ENCODE results near the gene PCF11. TPM values are rescaled to one million over a fixed set of nuclear protein-coding genes. Genes with fewer than 3 reads are reported as not detected.
"Not testable (repeated sequence)": the region's sequence is repeated elsewhere in the genome, so short reads cannot be mapped to it uniquely, and the experiment has no call there.

PCF11 gene
- total RNA-seq, 8 experiments from 2014 or later, result 35.2 to 101 (median 50.6) TPM

DNA sequence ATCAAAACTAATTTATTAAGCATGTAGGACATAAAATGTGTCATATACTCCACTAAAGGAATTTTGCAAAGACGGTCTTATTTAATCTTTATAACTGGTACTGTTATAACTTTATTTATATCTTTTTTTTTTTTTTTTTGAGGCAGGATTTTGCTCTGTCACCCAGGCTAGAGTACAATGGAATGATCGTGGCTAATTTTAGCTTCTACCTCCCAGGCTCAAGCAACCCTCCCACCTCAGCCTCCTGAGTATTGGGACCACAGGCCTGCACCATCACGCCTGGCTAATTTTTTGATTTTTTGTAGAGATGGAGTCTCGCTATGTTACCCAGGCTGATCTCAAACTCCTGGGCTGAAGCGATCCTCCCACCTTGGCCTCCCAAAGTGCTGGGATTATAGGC, 31.4 kb upstream of the PCF11 start:
- Histone ChIP-seq H3K4me1 (replicated peaks in 1 of 2) (no peaks in the 10 kb centered on the region), H3K27ac (no peak overlapping the region), H3K4me3 (no peak overlapping the region)
- 44 to 100% (median 86%) methylated on average over 1 to 5 of the region's 5 CpGs for WGBS, 10 experiments
- in situ Hi-C loops (cut with MboI; ENCODE audit: low pct_unique_long_range_greater_than_20kb in 2 of 9, low sequenced_read_pairs in 9 of 9, unreplicated experiment in 9 of 9), result no loop called here
- ATAC-seq (replicated peaks in 6 of 8), result no peak

DNA sequence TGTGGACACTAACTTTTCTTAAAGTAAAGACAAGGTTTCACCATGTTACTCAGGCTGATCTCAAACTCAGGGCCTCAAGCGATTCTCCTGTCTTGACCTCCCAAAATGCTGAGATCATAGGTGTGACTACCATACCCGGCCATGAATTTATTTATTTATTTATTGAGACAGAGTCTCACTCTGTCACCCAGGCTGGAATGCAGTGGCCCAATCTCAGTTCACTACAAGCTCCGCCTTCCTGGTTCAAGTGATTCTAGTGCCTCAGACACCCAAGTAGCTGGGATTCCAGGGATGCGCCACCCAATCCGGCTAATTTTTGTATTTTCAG, 29.7 kb upstream of the PCF11 start:
- 40 to 100% (median 92%) methylated on average over 1 to 5 of the region's 5 CpGs; no CpG with 5 or more reads in 1 of the 10 experiments for WGBS, 10 experiments
- Histone ChIP-seq H3K4me3 (no peak overlapping the region), H3K27ac (no peak overlapping the region), H3K4me1 (replicated peaks in 1 of 2) (no peaks in the 10 kb centered on the region)
- in situ Hi-C loops (cut with MboI; ENCODE audit: low pct_unique_long_range_greater_than_20kb in 2 of 9, low sequenced_read_pairs in 9 of 9, unreplicated experiment in 9 of 9), result no loop called here
- peak in 1 of 8 experiments; percentile 60 for ATAC-seq (replicated peaks in 6 of 8)

DNA sequence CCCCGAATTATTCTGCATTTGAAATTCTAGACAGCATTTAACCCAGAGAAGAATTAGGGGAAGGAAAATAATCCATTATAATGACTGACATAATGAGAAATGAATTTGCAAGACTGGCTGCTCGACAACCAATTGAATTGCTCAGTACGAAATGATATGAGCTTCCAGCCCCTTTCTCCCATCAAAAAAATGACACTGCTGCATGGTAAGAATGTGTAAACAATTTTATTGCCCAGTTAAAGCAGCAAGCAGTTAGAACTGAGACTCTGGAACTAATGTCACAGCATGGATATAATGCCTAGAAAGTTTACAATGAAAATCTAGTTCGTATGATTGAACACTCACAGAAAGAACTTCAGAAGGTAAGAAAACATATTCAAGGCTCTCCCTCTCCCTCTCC, 24.7 kb upstream of the PCF11 start:
- WGBS, 10 experiments, result 40 to 88% (median 65%) methylated on average over 2 to 4 of the region's 4 CpGs; no CpG with 5 or more reads in 1 of the 10 experiments
- no peaks in the 10 kb centered on the region for H3K4me1 ChIP-seq (replicated peaks in 1 of 2)
- ATAC-seq (replicated peaks in 6 of 8), result no peak
- no peak overlapping the region for H3K27ac ChIP-seq
- in situ Hi-C loops (cut with MboI; ENCODE audit: low pct_unique_long_range_greater_than_20kb in 2 of 9, low sequenced_read_pairs in 9 of 9, unreplicated experiment in 9 of 9), result no loop called here
- H3K4me3 ChIP-seq, result no peak overlapping the region

DNA sequence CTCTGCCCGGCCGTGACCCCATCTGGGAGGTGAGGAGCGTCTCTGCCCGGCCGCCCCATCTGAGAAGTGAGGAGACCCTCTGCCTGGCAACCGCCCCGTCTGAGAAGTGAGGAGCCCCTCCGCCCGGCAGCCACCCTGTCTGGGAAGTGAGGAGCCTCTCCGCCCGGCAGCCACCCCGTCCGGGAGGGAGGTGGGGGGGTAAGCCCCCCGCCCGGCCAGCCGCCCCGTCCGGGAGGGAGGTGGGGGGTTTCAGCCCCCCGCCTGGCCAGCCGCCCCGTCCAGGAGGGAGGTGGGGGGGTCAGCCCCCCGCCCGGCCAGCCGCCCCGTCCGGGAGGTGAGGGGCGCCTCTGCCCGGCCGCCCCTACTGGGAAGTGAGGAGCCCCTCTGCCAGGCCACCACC, 23.7 kb upstream of the PCF11 start:
- in situ Hi-C loops (cut with MboI; ENCODE audit: low pct_unique_long_range_greater_than_20kb in 2 of 9, low sequenced_read_pairs in 9 of 9, unreplicated experiment in 9 of 9); H3K4me1 ChIP-seq (replicated peaks in 1 of 2); H3K27ac ChIP-seq; ATAC-seq (replicated peaks in 6 of 8); H3K4me3 ChIP-seq: not testable (repeated sequence)
- no CpG with 5 or more reads among the region's 29 CpGs for WGBS, 10 experiments

DNA sequence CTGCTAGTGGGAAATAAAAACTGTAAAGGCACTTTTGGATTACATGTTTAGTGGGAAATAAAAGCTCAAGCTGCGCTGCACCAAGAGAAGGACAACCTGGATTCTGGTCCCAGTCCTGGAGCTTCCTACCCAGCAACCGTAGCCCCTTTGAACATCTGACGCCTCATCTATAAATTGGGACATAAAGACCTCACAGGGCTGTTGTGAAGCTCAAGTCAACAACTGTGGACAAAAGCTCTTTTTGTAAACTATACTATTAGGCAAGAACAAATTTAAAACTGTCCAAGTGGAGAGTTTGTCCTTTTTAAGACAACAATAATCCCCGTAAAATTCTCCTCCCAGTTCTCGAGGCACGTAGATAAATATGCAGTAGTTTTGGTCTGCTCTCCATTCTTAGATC, 17.6 kb upstream of the PCF11 start:
- in situ Hi-C loops (cut with MboI; ENCODE audit: low pct_unique_long_range_greater_than_20kb in 2 of 9, low sequenced_read_pairs in 9 of 9, unreplicated experiment in 9 of 9), result no loop called here
- Histone ChIP-seq H3K4me3 (no peak overlapping the region), H3K4me1 (replicated peaks in 1 of 2) (no peaks in the 10 kb centered on the region), H3K27ac (no peak overlapping the region)
- no peak for ATAC-seq (replicated peaks in 6 of 8)
- WGBS, 10 experiments, result 69 to 89% (median 82%) methylated on average over 1 to 6 of the region's 6 CpGs; no CpG with 5 or more reads in 2 of the 10 experiments

DNA sequence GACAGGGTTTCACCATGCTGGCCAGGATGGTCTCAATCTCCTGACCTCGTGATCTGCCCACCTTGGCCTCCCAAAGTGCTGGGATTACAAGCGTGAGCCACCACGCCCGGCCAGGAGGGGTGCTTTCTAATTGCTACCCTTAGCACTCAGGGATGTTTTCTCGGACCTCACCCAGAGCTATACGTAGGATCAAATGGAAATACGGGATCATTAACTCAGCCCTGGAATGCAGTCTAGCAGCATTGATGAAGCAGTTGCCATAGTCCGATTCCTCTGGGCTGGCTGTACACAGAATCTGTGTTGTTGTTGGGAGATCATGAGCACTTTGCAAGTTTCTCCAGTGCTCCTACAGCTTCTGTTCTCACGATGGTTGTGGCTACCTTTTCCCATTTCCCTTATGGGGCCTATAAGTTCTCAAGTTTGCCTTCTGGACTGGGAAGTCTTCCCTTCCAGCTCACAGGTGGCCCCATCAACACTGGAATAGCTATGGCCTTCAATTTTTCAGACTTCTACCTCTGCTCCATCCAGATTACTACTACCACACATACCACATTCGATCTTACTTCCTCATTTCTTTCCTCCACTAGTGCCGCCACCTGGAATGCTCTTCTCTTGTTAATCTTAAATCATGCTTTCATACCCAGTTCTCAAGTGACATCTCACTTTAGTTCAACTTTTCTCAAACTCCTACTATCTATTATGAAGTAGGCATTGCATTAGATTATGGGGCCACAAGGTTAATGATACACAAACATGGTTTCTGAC, 16.1 kb upstream of the PCF11 start:
- no peaks in the 10 kb centered on the region for H3K4me1 ChIP-seq (replicated peaks in 1 of 2)
- in situ Hi-C loops (cut with MboI; ENCODE audit: low pct_unique_long_range_greater_than_20kb in 2 of 9, low sequenced_read_pairs in 9 of 9, unreplicated experiment in 9 of 9), result no loop called here
- ATAC-seq (replicated peaks in 6 of 8), result no peak
- WGBS, 10 experiments, result 60 to 100% (median 100%) methylated on average over 1 to 5 of the region's 11 CpGs; no CpG with 5 or more reads in 1 of the 10 experiments
- no peak overlapping the region for H3K27ac ChIP-seq
- H3K4me3 ChIP-seq, result no peak overlapping the region

DNA sequence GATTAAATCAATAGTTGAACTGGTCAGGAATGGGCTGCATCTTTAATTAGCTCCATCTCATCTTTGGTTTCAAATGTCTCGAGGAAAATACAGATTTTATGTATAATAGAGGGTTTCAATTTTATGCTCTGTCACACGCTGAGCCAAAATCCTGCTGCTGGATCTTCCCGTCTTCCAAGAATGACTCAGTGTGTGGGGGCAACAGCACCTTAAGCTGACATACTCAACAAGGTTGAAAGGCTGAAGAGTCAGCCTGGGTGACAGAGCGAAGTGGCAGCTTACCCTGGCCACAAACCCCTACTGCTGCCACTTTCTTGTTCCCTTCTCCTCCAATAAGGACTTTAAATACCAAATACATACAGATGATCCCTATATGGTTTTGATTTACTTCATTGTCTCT, 9.0 kb upstream of the PCF11 start:
- Histone ChIP-seq H3K4me3 (no peak overlapping the region), H3K4me1 (replicated peaks in 1 of 2) (no peaks in the 10 kb centered on the region), H3K27ac (no peak overlapping the region)
- in situ Hi-C loops (cut with MboI; ENCODE audit: low pct_unique_long_range_greater_than_20kb in 2 of 9, low sequenced_read_pairs in 9 of 9, unreplicated experiment in 9 of 9), result no loop called here
- no peak for ATAC-seq (replicated peaks in 6 of 8)
- 29 to 100% (median 88%) methylated on average over 1 to 4 of the region's 4 CpGs for WGBS, 10 experiments

DNA sequence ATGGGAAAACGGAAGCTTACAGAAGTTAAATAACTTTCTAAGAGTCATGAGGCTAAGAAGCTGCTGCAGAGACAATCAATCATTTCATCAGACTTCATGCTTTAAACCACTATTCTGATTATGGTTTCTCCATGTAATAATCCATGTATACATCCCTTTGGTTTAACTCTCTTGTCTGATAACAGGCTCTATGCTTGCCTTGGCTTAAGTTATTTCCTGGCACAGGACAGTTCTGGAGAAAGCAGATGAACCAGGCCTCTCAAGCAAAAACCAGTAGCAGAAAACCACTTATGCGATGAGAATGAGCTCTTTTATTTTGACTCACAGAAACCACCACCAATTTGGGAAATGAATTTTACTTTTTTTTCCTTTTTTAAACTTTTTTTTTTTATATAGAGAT, 6.5 kb upstream of the PCF11 start:
- Histone ChIP-seq H3K4me1 (replicated peaks in 1 of 2) (no peaks in the 10 kb centered on the region), H3K27ac (no peak overlapping the region), H3K4me3 (no peak overlapping the region)
- 71 to 100% (median 94%) methylated on average over 1 to 2 of the region's 2 CpGs for WGBS, 10 experiments
- no peak for ATAC-seq (replicated peaks in 6 of 8)
- in situ Hi-C loops (cut with MboI; ENCODE audit: low pct_unique_long_range_greater_than_20kb in 2 of 9, low sequenced_read_pairs in 9 of 9, unreplicated experiment in 9 of 9), result no loop called here

DNA sequence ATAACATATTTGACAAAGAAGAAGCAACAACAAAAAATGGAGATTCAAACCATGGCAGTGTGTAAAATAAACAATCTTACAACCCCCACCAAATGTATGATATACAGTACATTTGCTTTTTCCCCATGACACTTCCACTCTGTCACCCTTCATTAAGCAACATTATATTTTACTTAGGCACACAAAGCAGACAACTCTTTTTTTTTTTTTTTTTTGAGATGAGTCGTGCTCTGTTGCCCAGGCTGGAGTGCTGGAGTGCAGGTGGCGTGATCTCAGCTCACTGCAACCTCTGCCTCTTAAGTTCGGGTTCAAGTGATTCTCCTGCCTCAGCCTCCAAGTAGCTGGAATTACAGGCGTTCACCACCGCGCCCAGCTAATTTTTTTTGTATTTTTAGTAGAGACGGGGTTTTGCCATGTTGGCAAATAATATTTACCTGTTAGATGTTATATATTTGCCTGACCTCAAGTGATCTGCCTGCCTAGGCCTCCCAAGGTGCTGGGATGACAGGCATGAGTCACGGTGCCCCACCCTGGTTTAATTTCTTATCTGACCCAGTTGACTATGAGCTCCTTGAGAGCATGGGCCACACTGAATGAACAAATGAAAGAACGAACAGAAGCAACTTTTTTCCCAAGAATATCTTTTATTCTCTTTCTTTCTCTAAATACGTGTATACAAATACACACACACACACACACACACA, 5.5 kb upstream of the PCF11 start:
- H3K4me3 ChIP-seq, result no peak overlapping the region
- no peak for ATAC-seq (replicated peaks in 6 of 8)
- H3K27ac ChIP-seq, result no peak overlapping the region
- WGBS, 10 experiments, result 33 to 100% (median 82%) methylated on average over 3 to 9 of the region's 10 CpGs; no CpG with 5 or more reads in 1 of the 10 experiments
- in situ Hi-C loops (cut with MboI; ENCODE audit: low pct_unique_long_range_greater_than_20kb in 2 of 9, low sequenced_read_pairs in 9 of 9, unreplicated experiment in 9 of 9), result no loop called here
- H3K4me1 ChIP-seq (replicated peaks in 1 of 2), result no peaks in the 10 kb centered on the region

DNA sequence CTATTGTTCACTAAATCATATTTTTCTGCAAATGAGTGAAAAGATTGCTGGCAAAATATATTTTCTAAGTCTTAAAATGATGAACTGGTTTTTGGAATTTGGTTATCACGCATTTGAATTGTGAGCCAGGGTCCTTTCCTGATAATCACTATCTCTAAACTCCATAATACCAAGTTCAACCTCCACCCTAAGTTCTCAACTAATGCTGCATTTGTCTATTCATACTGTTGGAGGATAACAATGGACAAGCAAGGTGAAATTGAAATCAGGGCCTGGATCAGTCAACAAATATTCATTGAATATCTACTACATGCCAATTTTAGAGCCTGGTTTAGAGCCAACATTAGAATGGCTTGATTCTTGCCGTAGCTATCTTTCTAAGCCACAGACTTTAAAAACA, 4.7 kb upstream of the PCF11 start:
- WGBS, 10 experiments, result 82 to 100% (median 100%) methylated on average over 1 to 2 of the region's 2 CpGs; no CpG with 5 or more reads in 1 of the 10 experiments
- Histone ChIP-seq H3K27ac (no peak overlapping the region), H3K4me1 (replicated peaks in 1 of 2) (no peaks in the 10 kb centered on the region), H3K4me3 (no peak overlapping the region)
- in situ Hi-C loops (cut with MboI; ENCODE audit: low pct_unique_long_range_greater_than_20kb in 2 of 9, low sequenced_read_pairs in 9 of 9, unreplicated experiment in 9 of 9), result no loop called here
- no peak for ATAC-seq (replicated peaks in 6 of 8)

DNA sequence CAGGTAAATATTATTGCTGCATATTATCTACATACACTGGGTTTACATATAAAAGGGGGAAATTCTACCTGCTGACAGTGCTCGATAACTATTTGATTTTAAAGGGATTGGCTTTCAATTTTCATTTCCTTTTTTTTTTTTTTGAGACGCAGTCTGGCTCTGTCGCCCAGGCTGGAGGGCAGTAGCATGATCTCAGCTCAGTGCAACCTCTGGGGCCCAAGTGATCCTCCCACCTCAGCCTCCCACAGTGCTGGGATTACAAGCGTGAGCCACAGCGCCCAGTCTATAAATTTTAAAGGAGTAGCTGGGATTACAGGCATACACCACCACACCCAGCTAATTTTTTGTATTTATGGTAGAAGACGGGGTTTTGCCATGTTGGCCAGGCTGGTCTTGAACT, 3.2 kb upstream of the PCF11 start:
- no peak overlapping the region for H3K4me3 ChIP-seq
- no peak for ATAC-seq (replicated peaks in 6 of 8)
- no peaks in the 10 kb centered on the region for H3K4me1 ChIP-seq (replicated peaks in 1 of 2)
- H3K27ac ChIP-seq, result no peak overlapping the region
- 40 to 100% (median 88%) methylated on average over 1 to 6 of the region's 6 CpGs; no CpG with 5 or more reads in 1 of the 10 experiments for WGBS, 10 experiments
- in situ Hi-C loops (cut with MboI; ENCODE audit: low pct_unique_long_range_greater_than_20kb in 2 of 9, low sequenced_read_pairs in 9 of 9, unreplicated experiment in 9 of 9), result no loop called here

DNA sequence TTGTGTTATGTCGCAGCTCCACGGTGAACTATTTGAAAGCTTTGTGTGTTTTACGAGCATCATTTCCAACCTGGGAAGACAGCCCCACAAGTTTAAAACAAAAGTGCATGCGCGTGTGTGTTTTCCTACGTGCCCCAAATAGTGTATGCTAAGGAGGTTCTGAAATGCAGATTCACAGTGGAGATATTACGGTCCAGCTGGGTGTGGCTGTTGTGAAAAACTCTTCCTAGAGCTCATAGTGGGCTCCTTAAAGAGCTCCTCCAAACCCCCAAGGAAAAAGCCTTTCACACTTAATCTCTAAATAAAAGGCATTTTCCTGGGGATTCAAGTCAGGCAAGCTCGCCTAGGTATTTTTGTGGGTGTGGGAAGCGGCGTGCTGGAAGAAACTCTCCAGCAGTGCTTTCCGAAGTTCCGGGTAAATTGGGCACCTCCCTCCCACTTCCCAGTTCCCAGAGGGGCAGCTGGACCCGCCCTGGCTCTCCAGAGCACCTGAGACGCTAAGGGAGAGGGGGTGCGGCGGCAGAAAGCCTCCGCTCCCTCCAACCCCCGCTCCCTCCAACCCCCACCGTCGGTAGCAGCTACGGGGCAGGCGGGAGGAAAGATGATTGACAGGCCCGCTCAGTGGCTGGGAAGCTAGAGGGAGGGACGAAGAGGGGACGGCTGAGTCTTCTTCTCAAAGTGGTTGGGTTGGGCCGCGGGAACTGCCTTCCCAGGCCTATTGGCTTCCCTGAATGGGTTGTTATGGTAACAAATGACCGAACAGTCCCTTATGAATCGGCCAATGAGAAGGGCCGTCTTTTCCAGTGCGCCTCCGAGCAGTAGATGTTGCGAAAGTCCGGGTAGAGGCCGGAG, 561 bp upstream of the PCF11 start:
- in situ Hi-C loops (cut with MboI; ENCODE audit: low pct_unique_long_range_greater_than_20kb in 2 of 9, low sequenced_read_pairs in 9 of 9, unreplicated experiment in 9 of 9), result no loop called here
- WGBS, 10 experiments, result 0 to 9% (median 0%) methylated on average over 1 to 14 of the region's 35 CpGs; no CpG with 5 or more reads in 2 of the 10 experiments
- H3K4me3 ChIP-seq, result peak overlapping the region; percentile 54 to 89 (median 66)

More for the DNA sequence above, 561 bp upstream of the PCF11 start:
- H3K4me1 ChIP-seq (replicated peaks in 1 of 2), result peaks cover 9 to 21% of the 10 kb centered on the region in 2 donors
- ATAC-seq (replicated peaks in 6 of 8), result peak; percentile 85 to 96 (median 94)
- peak overlapping the region; percentile 33 to 71 for H3K27ac ChIP-seq
